Activated CD4-positive, alpha-beta T cell treated with anti-CD3 and anti-CD28 coated beads, Interleukin-2, amount 50 U/mL, for 24 hours (primary cell): Measurements from ENCODE around the gene RBM10.

Experiments used
- DNase-seq, 2 donors: peaks; one replicate each; pipeline ENCODE4 v3.0.0-alpha.2; 2020; ENCODE audit warnings: low read depth in 1 of 2, low spot score in 1 of 2

The RBM10 gene

GRCh38 chrX:47197526-47197925 is 52.5 kb downstream of the RBM10 start:
- no peak for DNase-seq

GRCh38 chrX:47198026-47198686 is 53.1 kb downstream of the RBM10 start:
- no peak for DNase-seq

- no peak for DNase-seq
Observed at GRCh38 chrX:47198687-47199080, 53.7 kb downstream of the RBM10 start.

- DNase-seq = no peak
Observed at GRCh38 chrX:47199286-47199685, 54.3 kb downstream of the RBM10 start.

GRCh38 chrX:47200385-47201150 is 55.5 kb downstream of the RBM10 start:
- no peak for DNase-seq

- DNase-seq = no peak
Observed at GRCh38 chrX:47201345-47201944, 56.4 kb downstream of the RBM10 start.

GRCh38 chrX:47202316-47202715 is 57.3 kb downstream of the RBM10 start:
- no peak for DNase-seq

GRCh38 chrX:47202877-47203276 is 57.9 kb downstream of the RBM10 start:
- no peak for DNase-seq

GRCh38 chrX:47204970-47205369 is 59.9 kb downstream of the RBM10 start:
- no peak for DNase-seq

GRCh38 chrX:47206316-47206715 is 61.3 kb downstream of the RBM10 start:
- no peak for DNase-seq

- no peak for DNase-seq
Observed at GRCh38 chrX:47208108-47208507, 63.1 kb downstream of the RBM10 start.

GRCh38 chrX:47209508-47210238 is 64.7 kb downstream of the RBM10 start:
- no peak for DNase-seq

GRCh38 chrX:47210661-47211425 is 65.8 kb downstream of the RBM10 start:
- DNase-seq = no peak

- DNase-seq = no peak
Observed at GRCh38 chrX:47212381-47213293, 67.6 kb downstream of the RBM10 start.

GRCh38 chrX:47214435-47215077 is 69.5 kb downstream of the RBM10 start:
- no peak for DNase-seq

- no peak for DNase-seq
Observed at GRCh38 chrX:47215291-47215900, 70.4 kb downstream of the RBM10 start.

GRCh38 chrX:47216393-47216925 is 71.4 kb downstream of the RBM10 start:
- no peak for DNase-seq

GRCh38 chrX:47217121-47217851 is 72.3 kb downstream of the RBM10 start:
- no peak for DNase-seq
